ENCODE measurements around the gene SUSD1. TPM values are rescaled to one million over a fixed set of nuclear protein-coding genes. Genes with fewer than 3 reads are reported as not detected.

The SUSD1 gene
- total RNA-seq, 1 donor: 14.5 TPM

- Histone ChIP-seq H3K4me2 (ENCODE audit: insufficient read depth, low read length) (no peak overlapping the region), H4K20me1 (ENCODE audit: insufficient read depth, low read length) (no peaks in the 10 kb centered on the region), H3K79me2 (ENCODE audit: insufficient read depth, low read length) (peaks cover 8% of the 10 kb centered on the region), H3K27ac (ENCODE audit: low read depth, low read length) (peak overlapping the region; percentile 91), H3K36me3 (ENCODE audit: insufficient read depth, low read length) (no peaks in the 10 kb centered on the region), H3K27me3 (ENCODE audit: insufficient read depth, low read length) (no peaks in the 10 kb centered on the region), H3K4me1 (ENCODE audit: insufficient read depth, low read length) (peaks cover 59% of the 10 kb centered on the region), H3K4me3 (ENCODE audit: insufficient read depth, low read length) (no peak overlapping the region), H2AFZ (ENCODE audit: low read length) (no peak overlapping the region), H3K9me3 (ENCODE audit: low read depth, low read length) (no peaks in the 10 kb centered on the region)
- DNase-seq (ENCODE audit: insufficient read length, low spot score, missing footprints): no peak
- TF ChIP-seq, protein P1, sequence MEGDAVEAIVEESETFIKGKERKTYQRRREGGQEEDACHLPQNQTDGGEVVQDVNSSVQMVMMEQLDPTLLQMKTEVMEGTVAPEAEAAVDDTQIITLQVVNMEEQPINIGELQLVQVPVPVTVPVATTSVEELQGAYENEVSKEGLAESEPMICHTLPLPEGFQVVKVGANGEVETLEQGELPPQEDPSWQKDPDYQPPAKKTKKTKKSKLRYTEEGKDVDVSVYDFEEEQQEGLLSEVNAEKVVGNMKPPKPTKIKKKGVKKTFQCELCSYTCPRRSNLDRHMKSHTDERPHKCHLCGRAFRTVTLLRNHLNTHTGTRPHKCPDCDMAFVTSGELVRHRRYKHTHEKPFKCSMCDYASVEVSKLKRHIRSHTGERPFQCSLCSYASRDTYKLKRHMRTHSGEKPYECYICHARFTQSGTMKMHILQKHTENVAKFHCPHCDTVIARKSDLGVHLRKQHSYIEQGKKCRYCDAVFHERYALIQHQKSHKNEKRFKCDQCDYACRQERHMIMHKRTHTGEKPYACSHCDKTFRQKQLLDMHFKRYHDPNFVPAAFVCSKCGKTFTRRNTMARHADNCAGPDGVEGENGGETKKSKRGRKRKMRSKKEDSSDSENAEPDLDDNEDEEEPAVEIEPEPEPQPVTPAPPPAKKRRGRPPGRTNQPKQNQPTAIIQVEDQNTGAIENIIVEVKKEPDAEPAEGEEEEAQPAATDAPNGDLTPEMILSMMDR (IDR thresholded peaks at IDR 0.05; ENCODE audit: extremely low read depth, low read depth, low read length): no peak
These were observed 132.9 kb downstream of the SUSD1 start for GRCh38 chr9:112042244-112042638.

GRCh38 chr9:112041536-112042243, 133.4 kb downstream of the SUSD1 start:
- no peaks in the 10 kb centered on the region for H4K20me1 ChIP-seq (ENCODE audit: insufficient read depth, low read length)
- peak overlapping the region; percentile 94 for H3K27ac ChIP-seq (ENCODE audit: low read depth, low read length)
- H3K4me3 ChIP-seq (ENCODE audit: insufficient read depth, low read length): no peak overlapping the region
- H3K27me3 ChIP-seq (ENCODE audit: insufficient read depth, low read length): no peaks in the 10 kb centered on the region
- no peak overlapping the region for H3K4me2 ChIP-seq (ENCODE audit: insufficient read depth, low read length)
- no peaks in the 10 kb centered on the region for H3K36me3 ChIP-seq (ENCODE audit: insufficient read depth, low read length)
- H3K79me2 ChIP-seq (ENCODE audit: insufficient read depth, low read length): peaks cover 8% of the 10 kb centered on the region
- TF ChIP-seq, protein P1 (IDR thresholded peaks at IDR 0.05; ENCODE audit: extremely low read depth, low read depth, low read length): no peak
- peaks cover 57% of the 10 kb centered on the region for H3K4me1 ChIP-seq (ENCODE audit: insufficient read depth, low read length)
- H2AFZ ChIP-seq (ENCODE audit: low read length): no peak overlapping the region
- H3K9me3 ChIP-seq (ENCODE audit: low read depth, low read length): no peaks in the 10 kb centered on the region
- peak; percentile 77 for DNase-seq (ENCODE audit: insufficient read length, low spot score, missing footprints)

DNA sequence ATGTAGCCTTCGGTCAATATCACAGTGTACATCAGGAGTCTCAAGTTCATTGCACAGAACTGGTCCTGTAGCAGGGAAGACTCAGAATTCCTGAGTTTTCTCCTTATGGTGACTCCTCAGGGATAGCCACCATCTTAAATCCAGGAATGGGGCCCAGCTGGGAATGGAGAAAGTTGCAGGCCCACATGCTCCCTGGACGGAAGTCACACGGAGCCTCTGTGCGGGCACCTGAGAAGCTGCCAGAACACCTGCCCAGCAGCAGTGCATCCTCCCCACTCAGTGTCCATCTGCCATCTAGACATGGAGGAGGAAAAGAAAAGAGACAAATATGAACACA, 133.9 kb downstream of the SUSD1 start:
- Histone ChIP-seq H3K27ac (ENCODE audit: low read depth, low read length) (peak overlapping the region; percentile 94), H3K4me2 (ENCODE audit: insufficient read depth, low read length) (no peak overlapping the region), H3K9me3 (ENCODE audit: low read depth, low read length) (no peaks in the 10 kb centered on the region), H3K4me3 (ENCODE audit: insufficient read depth, low read length) (no peak overlapping the region), H3K36me3 (ENCODE audit: insufficient read depth, low read length) (no peaks in the 10 kb centered on the region), H3K4me1 (ENCODE audit: insufficient read depth, low read length) (peaks cover 52% of the 10 kb centered on the region), H4K20me1 (ENCODE audit: insufficient read depth, low read length) (no peaks in the 10 kb centered on the region), H2AFZ (ENCODE audit: low read length) (no peak overlapping the region), H3K27me3 (ENCODE audit: insufficient read depth, low read length) (no peaks in the 10 kb centered on the region), H3K79me2 (ENCODE audit: insufficient read depth, low read length) (peaks cover 8% of the 10 kb centered on the region)
- TF ChIP-seq, protein P1 (IDR thresholded peaks at IDR 0.05; ENCODE audit: extremely low read depth, low read depth, low read length): no peak
- DNase-seq (ENCODE audit: insufficient read length, low spot score, missing footprints): no peak

GRCh38 chr9:112038017-112038408, 137.1 kb downstream of the SUSD1 start:
- no peaks in the 10 kb centered on the region for H3K9me3 ChIP-seq (ENCODE audit: low read depth, low read length)
- H3K4me3 ChIP-seq (ENCODE audit: insufficient read depth, low read length): no peak overlapping the region
- H3K4me2 ChIP-seq (ENCODE audit: insufficient read depth, low read length): no peak overlapping the region
- no peaks in the 10 kb centered on the region for H3K27me3 ChIP-seq (ENCODE audit: insufficient read depth, low read length)
- peaks cover 46% of the 10 kb centered on the region for H3K4me1 ChIP-seq (ENCODE audit: insufficient read depth, low read length)
- no peak overlapping the region for H2AFZ ChIP-seq (ENCODE audit: low read length)
- H3K36me3 ChIP-seq (ENCODE audit: insufficient read depth, low read length): no peaks in the 10 kb centered on the region
- no peaks in the 10 kb centered on the region for H4K20me1 ChIP-seq (ENCODE audit: insufficient read depth, low read length)
- DNase-seq (ENCODE audit: insufficient read length, low spot score, missing footprints): no peak
- TF ChIP-seq, protein P1 (IDR thresholded peaks at IDR 0.05; ENCODE audit: extremely low read depth, low read depth, low read length): no peak
- peaks cover 12% of the 10 kb centered on the region for H3K79me2 ChIP-seq (ENCODE audit: insufficient read depth, low read length)
- H3K27ac ChIP-seq (ENCODE audit: low read depth, low read length): peak overlapping the region; percentile 92

Data from osteoblast (primary cell).